Transverse colon (tissue), 3 donors: ENCODE measurements around the gene CYP19A1.

ENCODE experiments used
- CTCF ChIP-seq, 5 experiments: fragments of 200-600 bp in 3 of 5; fragments of 450-650 bp in 2 of 5; sonication (generic) in 3 of 5; IDR thresholded peaks; 1 replicate in 2 of 5; 2 replicates in 3 of 5; pipeline ENCODE4 v1.5.1; 2016 to 2017; ENCODE audit warnings: antibody characterized with exemption in 5 of 5, inconsistent platforms in 3 of 5, mild to moderate bottlenecking in 2 of 5, moderate library complexity in 1 of 5
- POLR2A ChIP-seq: fragments of 450-650 bp; IDR thresholded peaks from one replicate; pipeline ENCODE4 v1.6.1; 2016; ENCODE audit warnings: antibody characterized with exemption, mild to moderate bottlenecking, moderate library complexity

- TF ChIP-seq POLR2A (no peak), CTCF (IDR thresholded peaks at IDR 0.05) (no peak)
Observed at GRCh38 chr15:51253366-51253765, 85.0 kb downstream of the CYP19A1 start.
